Astrocyte (in vitro differentiated cells and primary cell): Measurements from ENCODE around the gene CDC25C. TPM values are rescaled to one million over a fixed set of nuclear protein-coding genes. Genes with fewer than 3 reads are reported as not detected.

Experiments
- DNase-seq: peaks from one replicate; pipeline ENCODE4 v3.0.0-alpha.2; 2010; ENCODE audit warnings: low read depth
- FAIRE-seq: peaks from 2 replicates; lab custom pipeline; 2011; peaks lifted over from hg19 to GRCh38; lab: Jason Lieb, UNC
- H2AFZ ChIP-seq: 2 replicates; pipeline ENCODE4 v1.6.0; 2012; ENCODE audit warnings: low read depth, low read length, inconsistent platforms
- H3K27ac ChIP-seq: 2 replicates; pipeline ENCODE4 v1.5.1; 2011; ENCODE audit warnings: low read depth, low read length, inconsistent platforms
- H3K27me3 ChIP-seq: 2 replicates; pipeline ENCODE4 v1.6.0; 2011; ENCODE audit warnings: low read length, inconsistent platforms; ENCODE audit not compliant: insufficient read depth
- H3K36me3 ChIP-seq: 2 replicates; pipeline ENCODE4 v1.5.1; 2011; ENCODE audit warnings: low read length, inconsistent platforms; ENCODE audit not compliant: insufficient read depth
- H3K4me1 ChIP-seq: 2 replicates; pipeline ENCODE4 v1.5.1; 2011; ENCODE audit warnings: low read length, inconsistent platforms; ENCODE audit not compliant: insufficient read depth
- H3K4me2 ChIP-seq: 2 replicates; pipeline ENCODE4 v1.6.0; 2012; ENCODE audit warnings: low read length, inconsistent platforms
- H3K4me3 ChIP-seq: 2 replicates; pipeline ENCODE4 v1.5.1; 2011; ENCODE audit warnings: low read depth, mild to moderate bottlenecking, low read length, inconsistent platforms; ENCODE audit not compliant: insufficient read depth
- H3K79me2 ChIP-seq: 2 replicates; pipeline ENCODE4 v1.6.0; 2012; ENCODE audit warnings: mild to moderate bottlenecking, low read length, inconsistent platforms; ENCODE audit not compliant: insufficient read depth
- H3K9ac ChIP-seq: 2 replicates; pipeline ENCODE4 v1.6.0; 2012; ENCODE audit warnings: mild to moderate bottlenecking, low read length, inconsistent platforms
- H3K9me3 ChIP-seq: 2 replicates; pipeline ENCODE4 v1.5.1; 2012; ENCODE audit warnings: low read depth, mild to moderate bottlenecking, low read length, inconsistent platforms; ENCODE audit not compliant: insufficient read depth
- H4K20me1 ChIP-seq: 2 replicates; pipeline ENCODE4 v1.6.0; 2012; ENCODE audit warnings: low read length, inconsistent platforms; ENCODE audit not compliant: insufficient read depth
- H3K27ac Mint-ChIP-seq: one replicate; pipeline ENCODE4 v1.8.0; 2021; ENCODE audit warnings: mild to moderate bottlenecking, mixed read lengths; ENCODE audit not compliant: unreplicated experiment
- H3K27me3 Mint-ChIP-seq: one replicate; pipeline ENCODE4 v1.8.0; 2021; ENCODE audit warnings: low read depth, mixed read lengths; ENCODE audit not compliant: unreplicated experiment
- H3K36me3 Mint-ChIP-seq: one replicate; pipeline ENCODE4 v1.8.0; 2021; ENCODE audit warnings: low read depth, mixed read lengths; ENCODE audit not compliant: unreplicated experiment
- H3K4me1 Mint-ChIP-seq: one replicate; pipeline ENCODE4 v1.8.0; 2021; ENCODE audit warnings: low read depth, mixed read lengths; ENCODE audit not compliant: unreplicated experiment
- H3K4me3 Mint-ChIP-seq: one replicate; pipeline ENCODE4 v1.8.0; 2021; ENCODE audit warnings: mild to moderate bottlenecking, moderate library complexity, mixed read lengths; ENCODE audit not compliant: unreplicated experiment
- H3K9me3 Mint-ChIP-seq: one replicate; pipeline ENCODE4 v1.8.0; 2021; ENCODE audit warnings: mild to moderate bottlenecking, mixed read lengths; ENCODE audit not compliant: unreplicated experiment
- CTCF ChIP-seq: IDR thresholded peaks from 2 replicates; pipeline ENCODE4 v1.5.1; 2011; ENCODE audit warnings: low read depth, mild to moderate bottlenecking, inconsistent platforms, low read length, moderate library complexity; ENCODE audit not compliant: insufficient read depth
- EZH2 ChIP-seq: IDR thresholded peaks from 2 replicates; pipeline ENCODE4 v1.6.1; 2012; ENCODE audit warnings: mild to moderate bottlenecking, low read length, inconsistent platforms; ENCODE audit not compliant: insufficient read depth
- total RNA-seq: library from RNA; stranded (reverse); gene quantifications from 2 replicates; pipeline ENCODE4 v1.2.1, GENCODE V29; 2021

Gene CDC25C
- total RNA-seq, 1 donor from 2014 or later: 1.6 TPM

- FAIRE-seq (no peak), DNase-seq (no peak)
- Mint-ChIP-seq H3K27ac (no peak overlapping the region), H3K9me3 (no peaks in the 10 kb centered on the region), H3K27me3 (peaks cover 4% of the 10 kb centered on the region), H3K4me1 (peaks cover 1% of the 10 kb centered on the region), H3K4me3 (no peak overlapping the region), H3K36me3 (no peaks in the 10 kb centered on the region)
- H4K20me1 ChIP-seq: no peaks in the 10 kb centered on the region
- H3K4me3 ChIP-seq: no peak overlapping the region
- H3K36me3 ChIP-seq: no peaks in the 10 kb centered on the region
- H3K9me3 ChIP-seq: no peaks in the 10 kb centered on the region
- no peaks in the 10 kb centered on the region for H3K79me2 ChIP-seq
- H3K9ac ChIP-seq: no peak overlapping the region
- TF ChIP-seq EZH2 (no peak), CTCF (no peak)
- peaks cover under 1% of the 10 kb centered on the region for H3K4me1 ChIP-seq
- peaks cover 20% of the 10 kb centered on the region for H3K27me3 ChIP-seq
- no peak overlapping the region for H2AFZ ChIP-seq
- no peak overlapping the region for H3K4me2 ChIP-seq
- H3K27ac ChIP-seq: no peak overlapping the region
These were observed 84.8 kb downstream of the CDC25C start for GRCh38 chr5:138246822-138247221.

- Histone ChIP-seq H3K4me3 (no peak overlapping the region), H3K9ac (no peak overlapping the region), H3K79me2 (no peaks in the 10 kb centered on the region), H3K4me2 (no peak overlapping the region), H2AFZ (no peak overlapping the region), H3K9me3 (no peaks in the 10 kb centered on the region), H3K27me3 (peaks cover 23% of the 10 kb centered on the region), H3K36me3 (no peaks in the 10 kb centered on the region), H3K27ac (no peak overlapping the region), H4K20me1 (no peaks in the 10 kb centered on the region), H3K4me1 (peaks cover 5% of the 10 kb centered on the region)
- TF ChIP-seq EZH2: no peak
- no peak for TF ChIP-seq CTCF
- H3K4me1 Mint-ChIP-seq: peaks cover 1% of the 10 kb centered on the region
- no peaks in the 10 kb centered on the region for H3K9me3 Mint-ChIP-seq
- H3K27me3 Mint-ChIP-seq: peaks cover 5% of the 10 kb centered on the region
- H3K27ac Mint-ChIP-seq: no peak overlapping the region
- no peaks in the 10 kb centered on the region for H3K36me3 Mint-ChIP-seq
- no peak for DNase-seq
- no peak for FAIRE-seq
- H3K4me3 Mint-ChIP-seq: no peak overlapping the region
These were observed 85.3 kb downstream of the CDC25C start for GRCh38 chr5:138246334-138246733.

GRCh38 chr5:138245717-138246116, 85.9 kb downstream of the CDC25C start:
- Histone ChIP-seq H3K79me2 (no peaks in the 10 kb centered on the region), H4K20me1 (no peaks in the 10 kb centered on the region), H3K36me3 (no peaks in the 10 kb centered on the region), H3K9ac (no peak overlapping the region), H3K4me3 (no peak overlapping the region), H3K9me3 (no peaks in the 10 kb centered on the region), H3K27me3 (peaks cover 29% of the 10 kb centered on the region), H3K4me1 (peaks cover 5% of the 10 kb centered on the region), H3K27ac (no peak overlapping the region), H3K4me2 (no peak overlapping the region), H2AFZ (no peak overlapping the region)
- Mint-ChIP-seq H3K27me3 (peaks cover 8% of the 10 kb centered on the region), H3K4me1 (peaks cover 2% of the 10 kb centered on the region), H3K36me3 (no peaks in the 10 kb centered on the region), H3K4me3 (no peak overlapping the region), H3K27ac (no peak overlapping the region), H3K9me3 (no peaks in the 10 kb centered on the region)
- no peak for FAIRE-seq
- no peak for DNase-seq
- TF ChIP-seq CTCF (no peak), EZH2 (no peak)
